GM19351 (cell line): Measurements from ENCODE around the gene VENTX.
"Not testable (repeated sequence)": the region's sequence is repeated elsewhere in the genome, so short reads cannot be mapped to it uniquely, and the experiment has no call there.

Source experiments
- ATAC-seq: cut with Tn5 transposase; IDR thresholded peaks from one replicate; pipeline ENCODE4 v1.9.1; 2021; ENCODE audit warnings: mild to moderate bottlenecking, moderate library complexity; ENCODE audit not compliant: unreplicated experiment

Gene VENTX

GRCh38 chr10:133214468-133215410 is 22.9 kb upstream of the VENTX start:
- no peak for ATAC-seq

GRCh38 chr10:133215586-133215985 is 22.1 kb upstream of the VENTX start:
- no peak for ATAC-seq

GRCh38 chr10:133216776-133217175 is 20.9 kb upstream of the VENTX start:
- no peak for ATAC-seq

- ATAC-seq, result no peak
These were observed 19.7 kb upstream of the VENTX start for GRCh38 chr10:133217800-133218589.

- ATAC-seq, result no peak
These were observed 18.8 kb upstream of the VENTX start for GRCh38 chr10:133218891-133219290.

- no peak for ATAC-seq
These were observed 17.9 kb upstream of the VENTX start for GRCh38 chr10:133219782-133220181.

GRCh38 chr10:133221331-133221730 is 16.3 kb upstream of the VENTX start:
- no peak for ATAC-seq

GRCh38 chr10:133221756-133222155 is 15.9 kb upstream of the VENTX start:
- not testable (repeated sequence) for ATAC-seq

GRCh38 chr10:133224076-133224475 is 13.6 kb upstream of the VENTX start:
- no peak for ATAC-seq

GRCh38 chr10:133224756-133225372 is 12.8 kb upstream of the VENTX start:
- ATAC-seq, result no peak

GRCh38 chr10:133225707-133226191 is 11.9 kb upstream of the VENTX start:
- ATAC-seq, result no peak

- no peak for ATAC-seq
These were observed 11.3 kb upstream of the VENTX start for GRCh38 chr10:133226251-133226808.

- ATAC-seq, result no peak
These were observed 10.4 kb upstream of the VENTX start for GRCh38 chr10:133227256-133227655.

GRCh38 chr10:133229265-133230043 is 8.2 kb upstream of the VENTX start:
- ATAC-seq, result no peak

- ATAC-seq, result no peak
These were observed 7.7 kb upstream of the VENTX start, which contains the start of gene UTF1 for GRCh38 chr10:133230044-133230361. Gene UTF1, plus strand, starts transcription at chr10:133230217. Its CDS starts 72 bp downstream, at chr10:133230289.

- ATAC-seq, result no peak
These were observed 7.1 kb upstream of the VENTX start for GRCh38 chr10:133230387-133231195.

GRCh38 chr10:133231244-133231945 is 6.3 kb upstream of the VENTX start:
- no peak for ATAC-seq

- ATAC-seq, result no peak
These were observed 5.6 kb upstream of the VENTX start for GRCh38 chr10:133231946-133232574.
